HCT116 (cell line): ENCODE data around the gene LMX1A. TPM values are rescaled to one million over a fixed set of nuclear protein-coding genes. Genes with fewer than 3 reads are reported as not detected.

Experiments
- ATAC-seq: fragments of 200-7000 bp; cut with Tn5 transposase; 2 replicates; pipeline ENCODE4 v1.9.1; 2020; ENCODE audit warnings: mild to moderate bottlenecking, moderate library complexity
- BruUV-seq: library from RNA; stranded (reverse); fragments of 400-500 nt; replicated peaks from 2 replicates; lab custom pipeline; 2021; lab: Mats Ljungman, UMichigan
- CTCF ChIA-PET: fragments of 300-600 bp; sonication (Branson Sonifier 250); formaldehyde crosslinking; loops from one replicate; lab custom pipeline; 2021; ENCODE audit warnings: antibody characterized with exemption; lab: Charles Lee
- POLR2A ChIA-PET: fragments of 300-600, 350-600 bp; sonication (Branson Sonifier 250); formaldehyde crosslinking; loops from one replicate; lab custom pipeline; 2021; ENCODE audit warnings: antibody characterized with exemption; lab: Charles Lee
- RAD21 ChIA-PET, 2 experiments: fragments of 300-600 bp; sonication (Branson Sonifier 250); formaldehyde crosslinking; loops; one replicate each; lab custom pipeline; 2023; ENCODE audit warnings: low total read pairs in 2 of 2; ENCODE audit not compliant: uncharacterized antibody in 2 of 2, unreplicated experiment in 2 of 2, low non-redundant PET in 1 of 2; lab: Charles Lee
- DNase-seq: peaks from one replicate; pipeline ENCODE4 v3.0.0-alpha.2; 2010; ENCODE audit warnings: low read depth, low spot score
- H2AFZ ChIP-seq: fragments of 200-600 bp; shearing (Covaris generic), sonication (generic); 2 replicates; pipeline ENCODE4 v1.6.1; 2017; ENCODE audit warnings: low read depth, mixed run types, mixed read lengths, antibody characterized with exemption, low read length; ENCODE audit not compliant: poor library complexity, severe bottlenecking
- H3K27ac ChIP-seq: 2 replicates; pipeline ENCODE4 v1.5.1; 2012; ENCODE audit warnings: low read depth, low read length
- H3K27me3 ChIP-seq: fragments of 200-600 bp; sonication (generic); 2 replicates; pipeline ENCODE4 v1.6.1; 2016; ENCODE audit warnings: mixed run types, low read length, mixed read lengths; ENCODE audit not compliant: insufficient read depth
- H3K36me3 ChIP-seq, 2 experiments: fragments of 200-500 bp in 1 of 2; fragments of 200-600 bp in 1 of 2; sonication (Bioruptor generic) in 1 of 2; sonication (generic) in 1 of 2; 2 replicates each; pipeline versions ENCODE4 v1.5.1 to v1.6.1; 2014 to 2016; ENCODE audit warnings: low read length in 2 of 2, inconsistent platforms in 1 of 2, mixed read lengths in 1 of 2, mixed run types in 1 of 2; ENCODE audit not compliant: insufficient read depth in 2 of 2, control insufficient read depth in 1 of 2
- H3K4me1 ChIP-seq, 2 experiments: fragments of 200-600 bp in 1 of 2; sonication (generic) in 1 of 2; 2 replicates each; pipeline versions ENCODE4 v1.5.1 to v1.6.1; 2012 to 2017; ENCODE audit warnings: low read length in 2 of 2, inconsistent platforms in 1 of 2, mild to moderate bottlenecking in 1 of 2, mixed read lengths in 1 of 2, mixed run types in 1 of 2, moderate library complexity in 1 of 2; ENCODE audit not compliant: insufficient read depth in 2 of 2, control insufficient read depth in 1 of 2
- H3K4me2 ChIP-seq: fragments of 200-600 bp; sonication (generic); 2 replicates; pipeline ENCODE4 v1.6.1; 2017; ENCODE audit warnings: mixed run types, low read length, mixed read lengths
- H3K4me3 ChIP-seq, 2 experiments: fragments of 200-600 bp in 1 of 2; sonication (generic) in 1 of 2; replicated peaks in 1 of 2; 2 replicates each; pipeline ENCODE4 v1.5.1; 2011 to 2016; ENCODE audit warnings: low read length in 2 of 2, control low read depth in 1 of 2, low read depth in 1 of 2, mild to moderate bottlenecking in 1 of 2, mixed read lengths in 1 of 2, mixed run types in 1 of 2
- H3K79me2 ChIP-seq: fragments of 200-600 bp; sonication (generic); 2 replicates; pipeline ENCODE4 v1.6.1; 2017; ENCODE audit warnings: mild to moderate bottlenecking, mixed run types, low read length, moderate library complexity, mixed read lengths; ENCODE audit not compliant: insufficient read depth
- H3K9ac ChIP-seq: fragments of 200-600 bp; sonication (generic); 2 replicates; pipeline ENCODE4 v1.6.1; 2016; ENCODE audit warnings: low read length, mixed read lengths
- H3K9me2 ChIP-seq: fragments of 200-600 bp; sonication (generic), shearing (Covaris generic); 2 replicates; pipeline ENCODE4 v1.6.1; 2017; ENCODE audit warnings: mixed run types, mild to moderate bottlenecking, moderate library complexity; ENCODE audit not compliant: insufficient read depth
- H3K9me3 ChIP-seq, 2 experiments: fragments of 200-500 bp in 1 of 2; fragments of 200-600 bp in 1 of 2; sonication (Bioruptor generic) in 1 of 2; sonication (generic) in 1 of 2; 2 replicates each; pipeline ENCODE4 v1.6.1; 2014 to 2017; ENCODE audit warnings: low read length in 2 of 2, mixed read lengths in 2 of 2, inconsistent platforms in 1 of 2, low read depth in 1 of 2, mild to moderate bottlenecking in 1 of 2, mixed run types in 1 of 2, moderate library complexity in 1 of 2; ENCODE audit not compliant: control insufficient read depth in 1 of 2, insufficient read depth in 1 of 2
- H4K20me1 ChIP-seq: fragments of 200-600 bp; sonication (generic), shearing (Covaris generic); 2 replicates; pipeline ENCODE4 v1.6.1; 2017; ENCODE audit warnings: mixed run types, mild to moderate bottlenecking, moderate library complexity; ENCODE audit not compliant: insufficient read depth
- CBX3 ChIP-seq: IDR thresholded peaks from 2 replicates; pipeline ENCODE4 v1.6.1; 2012; ENCODE audit warnings: low read depth
- JUND ChIP-seq: IDR thresholded peaks from 2 replicates; pipeline ENCODE4 v1.6.1; 2012
- POLR2A ChIP-seq: IDR thresholded peaks from 2 replicates; pipeline ENCODE4 v1.7.0; 2011; ENCODE audit warnings: borderline replicate concordance; ENCODE audit not compliant: insufficient read depth, insufficient read length; ENCODE audit errors: extremely low read depth
- RAD21 ChIP-seq: IDR thresholded peaks from 2 replicates; pipeline ENCODE4 v1.6.1; 2012; ENCODE audit warnings: low read depth, mild to moderate bottlenecking
- TCF7L2 ChIP-seq: IDR thresholded peaks from 2 replicates; pipeline ENCODE4 v1.7.0; 2011; ENCODE audit warnings: borderline replicate concordance, inconsistent platforms; ENCODE audit not compliant: insufficient read depth, insufficient read length; ENCODE audit errors: extremely low read depth
- ZNF274 ChIP-seq: fragments of 200-500 bp; sonication (Bioruptor generic); IDR thresholded peaks from 2 replicates; pipeline ENCODE4 v1.6.1; 2014; ENCODE audit warnings: mild to moderate bottlenecking, low read depth, low read length, inconsistent platforms
- intact Hi-C: fragments of 100-400 bp; cut with micrococcal nuclease; formaldehyde crosslinking; loops from 2 replicates; pipeline ENCODE4 v1.10.0; 2022
- total RNA-seq: library from RNA; stranded (reverse); gene quantifications from one replicate; pipeline ENCODE4 v1.2.1, GENCODE V29; 2021; ENCODE audit not compliant: unreplicated experiment
- TF ChIP-seq, protein P1 (sequence below), 3 experiments: fragments of 200-600 bp in 1 of 3; sonication (generic) in 1 of 3; IDR thresholded peaks in 2 of 3; conservative IDR thresholded peaks in 1 of 3; 2 replicates each; pipeline ENCODE4 v1.5.1; 2012 to 2017; ENCODE audit warnings: low read depth in 2 of 3, low read length in 2 of 3, antibody characterized with exemption in 1 of 3, borderline replicate concordance in 1 of 3, control low read depth in 1 of 3, mild to moderate bottlenecking in 1 of 3, mixed read lengths in 1 of 3, mixed run types in 1 of 3, moderate library complexity in 1 of 3; ENCODE audit not compliant: insufficient read depth in 1 of 3
- TF ChIP-seq, protein P2 (sequence below): IDR thresholded peaks from 2 replicates; pipeline ENCODE4 v1.6.1; 2012

The LMX1A gene
- total RNA-seq, 1 experiment from 2014 or later: not detected

DNA sequence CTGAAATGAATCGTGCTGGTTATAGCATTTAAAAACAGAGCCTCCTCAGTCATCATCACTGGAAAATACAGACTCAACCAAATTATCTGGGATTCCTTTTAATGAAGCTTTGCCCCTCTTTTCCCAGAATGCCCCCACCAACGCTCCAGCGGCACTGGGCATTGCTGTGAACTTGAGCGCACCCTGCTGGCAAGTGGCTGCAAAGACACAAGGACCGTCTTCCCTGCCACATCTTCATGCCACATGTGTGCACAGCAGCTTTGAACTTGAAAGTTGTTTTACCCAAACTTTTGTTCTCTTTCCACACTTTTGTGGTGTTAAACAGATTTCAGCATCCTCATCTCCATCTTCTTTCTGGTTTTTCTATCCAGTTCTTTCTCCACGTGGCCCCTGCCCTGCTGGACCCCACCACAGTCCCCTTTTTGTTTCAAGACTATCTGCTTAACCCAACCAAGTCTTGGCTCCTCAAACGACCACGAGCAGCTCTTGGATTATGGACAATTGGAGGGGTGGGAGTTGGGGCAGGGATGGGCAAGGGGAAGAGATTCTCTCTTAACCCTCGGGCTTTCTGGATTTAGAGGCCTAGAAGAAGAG is 12.8 kb upstream of the LMX1A start:
- ChIA-PET CTCF (interaction anchor here (0.6 to 3.8 kb wide), 13 partner anchors 8 to 1541 kb away, joined by 3 to 32 read pairs (median 5); no protein-coding TSS in a partner anchor), RAD21 (no interaction called here), POLR2A (no interaction called here)
- no TSS peak for BruUV-seq
- no peaks in the 10 kb centered on the region for H3K36me3 ChIP-seq
- H3K9me3 ChIP-seq: no peaks in the 10 kb centered on the region
- H3K9ac ChIP-seq: no peak overlapping the region
- H3K4me1 ChIP-seq: peaks cover 10 to 18% of the 10 kb centered on the region in 2 experiments; a peak in 3 of 4 replicates
- H3K4me3 ChIP-seq: no peak overlapping the region
- intact Hi-C loops: loop anchor here (5.0 kb wide), 2 partner anchors 222 to 242 kb away; no protein-coding TSS in a partner anchor
- TF ChIP-seq, protein P1, sequence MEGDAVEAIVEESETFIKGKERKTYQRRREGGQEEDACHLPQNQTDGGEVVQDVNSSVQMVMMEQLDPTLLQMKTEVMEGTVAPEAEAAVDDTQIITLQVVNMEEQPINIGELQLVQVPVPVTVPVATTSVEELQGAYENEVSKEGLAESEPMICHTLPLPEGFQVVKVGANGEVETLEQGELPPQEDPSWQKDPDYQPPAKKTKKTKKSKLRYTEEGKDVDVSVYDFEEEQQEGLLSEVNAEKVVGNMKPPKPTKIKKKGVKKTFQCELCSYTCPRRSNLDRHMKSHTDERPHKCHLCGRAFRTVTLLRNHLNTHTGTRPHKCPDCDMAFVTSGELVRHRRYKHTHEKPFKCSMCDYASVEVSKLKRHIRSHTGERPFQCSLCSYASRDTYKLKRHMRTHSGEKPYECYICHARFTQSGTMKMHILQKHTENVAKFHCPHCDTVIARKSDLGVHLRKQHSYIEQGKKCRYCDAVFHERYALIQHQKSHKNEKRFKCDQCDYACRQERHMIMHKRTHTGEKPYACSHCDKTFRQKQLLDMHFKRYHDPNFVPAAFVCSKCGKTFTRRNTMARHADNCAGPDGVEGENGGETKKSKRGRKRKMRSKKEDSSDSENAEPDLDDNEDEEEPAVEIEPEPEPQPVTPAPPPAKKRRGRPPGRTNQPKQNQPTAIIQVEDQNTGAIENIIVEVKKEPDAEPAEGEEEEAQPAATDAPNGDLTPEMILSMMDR (IDR thresholded peaks at IDR 0.05 in 2 of 3, conservative IDR thresholded peaks at IDR 0.05 in 1 of 3; ENCODE audit: borderline replicate concordance in 1 of 3, insufficient read depth in 1 of 3, low read depth in 2 of 3, low read length in 2 of 3): peak; percentile 65 to 91 (median 90); a peak in 5 of 6 replicates
- TF ChIP-seq JUND: no peak
- TF ChIP-seq TCF7L2: no peak
- no peak for TF ChIP-seq CBX3
- TF ChIP-seq POLR2A: no peak
- TF ChIP-seq, protein P2, sequence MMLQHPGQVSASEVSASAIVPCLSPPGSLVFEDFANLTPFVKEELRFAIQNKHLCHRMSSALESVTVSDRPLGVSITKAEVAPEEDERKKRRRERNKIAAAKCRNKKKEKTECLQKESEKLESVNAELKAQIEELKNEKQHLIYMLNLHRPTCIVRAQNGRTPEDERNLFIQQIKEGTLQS: no peak
- peak; percentile 77 for TF ChIP-seq RAD21
- TF ChIP-seq ZNF274: no peak
- H4K20me1 ChIP-seq: no peaks in the 10 kb centered on the region
- H3K27me3 ChIP-seq: no peaks in the 10 kb centered on the region
- DNase-seq: peak; percentile 32
- H3K4me2 ChIP-seq: peak overlapping the region; percentile 15; the same call in 1 of the 2 replicates
- no peaks in the 10 kb centered on the region for H3K9me2 ChIP-seq
- H2AFZ ChIP-seq: peak overlapping the region; percentile 66
- no peaks in the 10 kb centered on the region for H3K79me2 ChIP-seq
- no peak overlapping the region for H3K27ac ChIP-seq
- ATAC-seq: peak; percentile 71
